ENCODE measurements around the gene KIF5C. TPM values are rescaled to one million over a fixed set of nuclear protein-coding genes. Genes with fewer than 3 reads are reported as not detected.

Gene KIF5C
- total RNA-seq, 1 experiment from 2014 or later = 8.3 TPM

GRCh38 chr2:148876595-148877402 lies 1.8 kb downstream of the KIF5C start:
- Histone ChIP-seq H3K9me3 (ENCODE audit: low read length) (no peaks in the 10 kb centered on the region), H2AFZ (ENCODE audit: low read length) (no peak overlapping the region), H3K79me2 (ENCODE audit: low read length) (no peaks in the 10 kb centered on the region), H4K20me1 (ENCODE audit: insufficient read depth, low read depth, low read length) (peaks cover 28% of the 10 kb centered on the region), H3K27me3 (ENCODE audit: low read length) (no peaks in the 10 kb centered on the region), H3K4me1 (ENCODE audit: low read length) (peaks cover 11% of the 10 kb centered on the region), H3K36me3 (ENCODE audit: insufficient read depth, low read length) (no peaks in the 10 kb centered on the region), H3K27ac (ENCODE audit: low read length) (no peak overlapping the region), H3K4me2 (ENCODE audit: low read depth, low read length, poor library complexity, severe bottlenecking) (peak overlapping the region; percentile 77), H3K9me2 (replicated peaks; ENCODE audit: insufficient read depth, low read length) (no peaks in the 10 kb centered on the region), H3K9ac (ENCODE audit: low read length) (peak overlapping the region; percentile 77), H3K4me3 (ENCODE audit: low read length) (peak overlapping the region; percentile 77)
- no peak for DNase-seq

GRCh38 chr2:148877403-148877740 lies 2.3 kb downstream of the KIF5C start:
- Histone ChIP-seq H3K4me2 (ENCODE audit: low read depth, low read length, poor library complexity, severe bottlenecking) (no peak overlapping the region), H3K27me3 (ENCODE audit: low read length) (no peaks in the 10 kb centered on the region), H3K9ac (ENCODE audit: low read length) (no peak overlapping the region), H3K4me3 (ENCODE audit: low read length) (no peak overlapping the region), H3K36me3 (ENCODE audit: insufficient read depth, low read length) (no peaks in the 10 kb centered on the region), H2AFZ (ENCODE audit: low read length) (no peak overlapping the region), H3K27ac (ENCODE audit: low read length) (no peak overlapping the region), H3K9me3 (ENCODE audit: low read length) (no peaks in the 10 kb centered on the region), H3K79me2 (ENCODE audit: low read length) (no peaks in the 10 kb centered on the region), H3K9me2 (replicated peaks; ENCODE audit: insufficient read depth, low read length) (no peaks in the 10 kb centered on the region), H3K4me1 (ENCODE audit: low read length) (peaks cover 11% of the 10 kb centered on the region), H4K20me1 (ENCODE audit: insufficient read depth, low read depth, low read length) (peaks cover 28% of the 10 kb centered on the region)
- no peak for DNase-seq

GRCh38 chr2:148880636-148881035 lies 5.6 kb downstream of the KIF5C start:
- no peak overlapping the region for H3K9ac ChIP-seq (ENCODE audit: low read length)
- H3K9me3 ChIP-seq (ENCODE audit: low read length) = no peaks in the 10 kb centered on the region
- no peaks in the 10 kb centered on the region for H3K79me2 ChIP-seq (ENCODE audit: low read length)
- peaks cover 36% of the 10 kb centered on the region for H4K20me1 ChIP-seq (ENCODE audit: insufficient read depth, low read depth, low read length)
- no peak overlapping the region for H3K4me3 ChIP-seq (ENCODE audit: low read length)
- H3K4me2 ChIP-seq (ENCODE audit: low read depth, low read length, poor library complexity, severe bottlenecking) = no peak overlapping the region
- no peaks in the 10 kb centered on the region for H3K27me3 ChIP-seq (ENCODE audit: low read length)
- H3K4me1 ChIP-seq (ENCODE audit: low read length) = peaks cover 7% of the 10 kb centered on the region; the same call in 1 of the 2 replicates
- no peak overlapping the region for H2AFZ ChIP-seq (ENCODE audit: low read length)
- no peak overlapping the region for H3K27ac ChIP-seq (ENCODE audit: low read length)
- no peaks in the 10 kb centered on the region for H3K36me3 ChIP-seq (ENCODE audit: insufficient read depth, low read length)
- no peak for DNase-seq
- H3K9me2 ChIP-seq (replicated peaks; ENCODE audit: insufficient read depth, low read length) = no peaks in the 10 kb centered on the region

GRCh38 chr2:148882051-148882450 lies 7.0 kb downstream of the KIF5C start:
- Histone ChIP-seq H3K9me3 (ENCODE audit: low read length) (no peaks in the 10 kb centered on the region), H3K4me1 (ENCODE audit: low read length) (no peaks in the 10 kb centered on the region), H3K9me2 (replicated peaks; ENCODE audit: insufficient read depth, low read length) (no peaks in the 10 kb centered on the region), H3K79me2 (ENCODE audit: low read length) (no peaks in the 10 kb centered on the region), H2AFZ (ENCODE audit: low read length) (no peak overlapping the region), H3K27me3 (ENCODE audit: low read length) (no peaks in the 10 kb centered on the region), H3K4me2 (ENCODE audit: low read depth, low read length, poor library complexity, severe bottlenecking) (no peak overlapping the region), H4K20me1 (ENCODE audit: insufficient read depth, low read depth, low read length) (peaks cover 39% of the 10 kb centered on the region), H3K9ac (ENCODE audit: low read length) (no peak overlapping the region), H3K36me3 (ENCODE audit: insufficient read depth, low read length) (no peaks in the 10 kb centered on the region), H3K4me3 (ENCODE audit: low read length) (no peak overlapping the region), H3K27ac (ENCODE audit: low read length) (no peak overlapping the region)
- no peak for DNase-seq

- DNase-seq = no peak
- no peaks in the 10 kb centered on the region for H3K27me3 ChIP-seq (ENCODE audit: low read length)
- H3K27ac ChIP-seq (ENCODE audit: low read length) = no peak overlapping the region
- H3K9me3 ChIP-seq (ENCODE audit: low read length) = no peaks in the 10 kb centered on the region
- H3K36me3 ChIP-seq (ENCODE audit: insufficient read depth, low read length) = no peaks in the 10 kb centered on the region
- no peak overlapping the region for H2AFZ ChIP-seq (ENCODE audit: low read length)
- peaks cover 46% of the 10 kb centered on the region for H4K20me1 ChIP-seq (ENCODE audit: insufficient read depth, low read depth, low read length)
- peaks cover 10% of the 10 kb centered on the region; the same call in 1 of the 2 replicates for H3K4me1 ChIP-seq (ENCODE audit: low read length)
- no peak overlapping the region for H3K9ac ChIP-seq (ENCODE audit: low read length)
- no peak overlapping the region for H3K4me2 ChIP-seq (ENCODE audit: low read depth, low read length, poor library complexity, severe bottlenecking)
- H3K9me2 ChIP-seq (replicated peaks; ENCODE audit: insufficient read depth, low read length) = no peaks in the 10 kb centered on the region
- no peaks in the 10 kb centered on the region for H3K79me2 ChIP-seq (ENCODE audit: low read length)
- no peak overlapping the region for H3K4me3 ChIP-seq (ENCODE audit: low read length)
Measured at GRCh38 chr2:148885209-148885608, 10.2 kb downstream of the KIF5C start.

- DNase-seq = no peak
- H3K9me3 ChIP-seq (ENCODE audit: low read length) = no peaks in the 10 kb centered on the region
- no peaks in the 10 kb centered on the region for H3K79me2 ChIP-seq (ENCODE audit: low read length)
- no peaks in the 10 kb centered on the region for H3K27me3 ChIP-seq (ENCODE audit: low read length)
- H3K4me1 ChIP-seq (ENCODE audit: low read length) = peaks cover 14% of the 10 kb centered on the region
- no peaks in the 10 kb centered on the region for H3K9me2 ChIP-seq (replicated peaks; ENCODE audit: insufficient read depth, low read length)
- H4K20me1 ChIP-seq (ENCODE audit: insufficient read depth, low read depth, low read length) = peaks cover 46% of the 10 kb centered on the region
- H3K4me2 ChIP-seq (ENCODE audit: low read depth, low read length, poor library complexity, severe bottlenecking) = no peak overlapping the region
- H3K4me3 ChIP-seq (ENCODE audit: low read length) = no peak overlapping the region
- H3K27ac ChIP-seq (ENCODE audit: low read length) = no peak overlapping the region
- H3K36me3 ChIP-seq (ENCODE audit: insufficient read depth, low read length) = no peaks in the 10 kb centered on the region
- H2AFZ ChIP-seq (ENCODE audit: low read length) = no peak overlapping the region
- H3K9ac ChIP-seq (ENCODE audit: low read length) = no peak overlapping the region
Measured at GRCh38 chr2:148885988-148886387, 11.0 kb downstream of the KIF5C start.

GRCh38 chr2:148887350-148888002 lies 12.4 kb downstream of the KIF5C start:
- no peaks in the 10 kb centered on the region for H3K79me2 ChIP-seq (ENCODE audit: low read length)
- no peak for DNase-seq
- no peak overlapping the region for H2AFZ ChIP-seq (ENCODE audit: low read length)
- H3K9ac ChIP-seq (ENCODE audit: low read length) = peak overlapping the region; percentile 41
- no peak overlapping the region for H3K27ac ChIP-seq (ENCODE audit: low read length)
- peaks cover 14% of the 10 kb centered on the region for H3K4me1 ChIP-seq (ENCODE audit: low read length)
- H3K36me3 ChIP-seq (ENCODE audit: insufficient read depth, low read length) = no peaks in the 10 kb centered on the region
- no peaks in the 10 kb centered on the region for H3K9me3 ChIP-seq (ENCODE audit: low read length)
- peak overlapping the region; percentile 67 for H3K4me2 ChIP-seq (ENCODE audit: low read depth, low read length, poor library complexity, severe bottlenecking)
- H3K4me3 ChIP-seq (ENCODE audit: low read length) = peak overlapping the region; percentile 56; the same call in 1 of the 2 replicates
- no peaks in the 10 kb centered on the region for H3K27me3 ChIP-seq (ENCODE audit: low read length)
- no peaks in the 10 kb centered on the region for H3K9me2 ChIP-seq (replicated peaks; ENCODE audit: insufficient read depth, low read length)
- H4K20me1 ChIP-seq (ENCODE audit: insufficient read depth, low read depth, low read length) = peaks cover 46% of the 10 kb centered on the region

- Histone ChIP-seq H3K27me3 (ENCODE audit: low read length) (no peaks in the 10 kb centered on the region), H3K79me2 (ENCODE audit: low read length) (no peaks in the 10 kb centered on the region), H3K4me3 (ENCODE audit: low read length) (peak overlapping the region; percentile 56; the same call in 1 of the 2 replicates), H3K9me3 (ENCODE audit: low read length) (no peaks in the 10 kb centered on the region), H3K4me2 (ENCODE audit: low read depth, low read length, poor library complexity, severe bottlenecking) (peak overlapping the region; percentile 67), H3K9ac (ENCODE audit: low read length) (peak overlapping the region; percentile 41), H4K20me1 (ENCODE audit: insufficient read depth, low read depth, low read length) (peaks cover 46% of the 10 kb centered on the region), H2AFZ (ENCODE audit: low read length) (no peak overlapping the region), H3K9me2 (replicated peaks; ENCODE audit: insufficient read depth, low read length) (no peaks in the 10 kb centered on the region), H3K36me3 (ENCODE audit: insufficient read depth, low read length) (no peaks in the 10 kb centered on the region), H3K27ac (ENCODE audit: low read length) (no peak overlapping the region), H3K4me1 (ENCODE audit: low read length) (peaks cover 14% of the 10 kb centered on the region)
- no peak for DNase-seq
Measured at GRCh38 chr2:148888003-148888501, 13.0 kb downstream of the KIF5C start.
